Measurements from ENCODE around the gene NXN.

- TF ChIP-seq EZH2 (IDR thresholded peaks at IDR 0.05; ENCODE audit: insufficient read depth, poor library complexity, severe bottlenecking) = no peak
- no peak for TF ChIP-seq EZH2phosphoT487 (IDR thresholded peaks at IDR 0.05; ENCODE audit: insufficient read depth, low read depth)
Measured at GRCh38 chr17:1002771-1003555, 23.4 kb upstream of the NXN start.

Measured in GM23248 (cell line).